ENCODE measurements around the gene RYK.
A peak's percentile ranks its signal among the peaks of the same experiment; 100 is the strongest.
"Not testable (repeated sequence)": the region's sequence is repeated elsewhere in the genome, so short reads cannot be mapped to it uniquely, and the experiment has no call there.

RYK gene

GRCh38 chr3:134250717-134251220 is at the start of gene RYK:
TSS of gene RYK (minus strand) at chr3:134250859. CDS start at chr3:134250654, 205 bp downstream.
- peak; percentile 84 for DNase-seq (ENCODE audit: low spot score)

GRCh38 chr3:134299888-134300206 is 49.2 kb upstream of the RYK start:
- no peak for DNase-seq (ENCODE audit: low spot score)

DNA sequence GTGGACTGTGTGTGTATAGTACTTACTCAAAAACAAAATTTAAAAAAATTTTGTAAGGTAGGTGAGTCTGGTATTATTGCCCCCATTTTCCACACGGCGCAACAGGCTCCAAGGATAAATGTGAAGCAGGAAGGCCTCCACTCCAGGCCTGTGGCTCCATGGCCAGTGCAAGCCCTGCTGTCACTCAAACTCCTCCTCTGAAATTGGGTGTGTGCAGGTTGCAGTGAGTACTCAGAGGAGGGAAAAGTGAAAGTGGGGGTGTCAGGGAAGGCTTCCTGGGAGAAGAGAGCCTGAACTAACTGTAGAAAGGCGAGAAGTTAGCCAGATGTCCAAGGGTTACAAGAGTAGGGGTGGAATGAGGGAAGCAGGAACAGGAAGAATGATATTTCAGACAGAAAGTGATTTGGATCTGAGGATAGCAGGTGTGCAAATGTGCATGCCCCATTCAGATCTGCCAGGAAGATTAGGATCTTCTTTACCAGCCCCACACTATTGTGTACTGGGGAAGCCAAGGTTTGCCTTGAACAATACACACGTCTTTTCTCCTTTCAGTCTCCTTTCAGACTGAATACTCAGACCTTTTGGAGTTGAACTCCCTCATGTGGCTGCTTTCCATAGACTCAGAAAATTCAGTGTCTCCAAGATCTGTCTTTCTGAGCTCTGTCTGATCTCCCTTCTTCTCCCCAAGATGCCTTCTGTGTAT is 48.7 kb upstream of the RYK start:
- DNase-seq (ENCODE audit: low spot score) = peak; percentile 14

- DNase-seq (ENCODE audit: low spot score) = no peak
These were observed 47.6 kb upstream of the RYK start for GRCh38 chr3:134298249-134298648.

DNA sequence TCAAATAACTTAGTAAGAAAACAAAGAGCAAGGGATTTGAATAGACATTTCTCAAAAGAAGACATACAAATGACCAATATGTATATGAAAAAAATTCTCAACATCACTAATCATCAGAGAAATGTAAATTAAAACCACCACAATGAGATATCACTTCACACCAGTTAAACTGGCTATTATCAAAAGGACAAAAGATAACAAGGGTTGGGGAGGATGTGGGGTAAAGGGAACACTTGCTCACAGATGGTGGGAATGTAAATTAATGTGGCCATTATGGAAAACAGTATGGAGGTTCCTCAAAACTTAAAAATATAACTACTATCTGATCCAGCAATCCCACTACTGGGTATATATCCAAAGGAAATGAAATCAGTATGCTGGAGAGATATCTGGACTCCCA is 46.0 kb upstream of the RYK start:
- no peak for DNase-seq (ENCODE audit: low spot score)

- no peak for DNase-seq (ENCODE audit: low spot score)
These were observed 45.3 kb upstream of the RYK start for GRCh38 chr3:134295930-134296329.

GRCh38 chr3:134294302-134295280 is 43.9 kb upstream of the RYK start:
- DNase-seq (ENCODE audit: low spot score) = no peak

DNA sequence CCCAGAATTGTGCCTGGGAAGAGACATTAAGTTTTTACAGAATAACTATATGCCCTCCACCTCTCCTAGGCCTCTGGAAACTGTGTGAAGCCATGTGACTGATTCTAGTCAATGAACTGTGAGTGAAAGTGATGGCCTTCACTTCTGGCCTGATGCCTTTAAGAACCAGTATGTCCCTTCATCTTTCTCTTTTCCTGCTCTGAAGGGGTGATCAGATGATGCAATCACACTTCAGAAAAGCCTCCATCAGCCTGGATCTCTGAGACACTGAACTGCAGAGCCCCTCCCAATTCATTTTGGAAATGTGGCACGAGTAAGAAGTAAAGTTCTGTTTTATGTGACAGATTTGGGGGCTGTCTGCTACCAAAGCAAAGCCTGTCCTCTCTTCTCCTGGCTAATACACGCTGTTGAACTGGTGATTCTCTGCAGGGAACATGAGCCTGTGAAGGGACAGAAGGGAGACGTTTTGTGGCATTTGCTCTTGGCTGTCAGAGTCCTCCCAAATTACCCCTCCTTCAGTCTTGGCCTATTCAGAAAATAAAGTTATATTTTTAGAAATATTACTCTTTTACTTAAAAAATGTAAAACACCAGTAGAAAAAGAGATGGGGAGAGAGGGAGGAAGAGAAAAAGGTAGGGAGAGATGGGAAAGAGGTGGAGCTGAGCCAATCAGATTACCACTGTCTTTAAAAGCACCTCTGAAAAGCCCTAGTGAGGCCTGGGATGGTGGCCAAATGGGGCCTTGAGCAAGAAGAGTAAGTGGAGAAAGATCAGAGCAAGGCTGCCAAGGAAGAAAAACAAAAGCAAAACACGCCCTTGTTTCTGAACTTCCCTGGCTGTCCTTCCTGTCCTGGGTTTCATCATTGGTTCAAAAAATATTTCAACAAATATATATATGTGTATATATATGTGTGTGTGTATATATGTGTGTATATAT is 40.9 kb upstream of the RYK start:
- DNase-seq (ENCODE audit: low spot score) = no peak

- no peak for DNase-seq (ENCODE audit: low spot score)
These were observed 36.9 kb upstream of the RYK start for GRCh38 chr3:134287512-134287911.

DNA sequence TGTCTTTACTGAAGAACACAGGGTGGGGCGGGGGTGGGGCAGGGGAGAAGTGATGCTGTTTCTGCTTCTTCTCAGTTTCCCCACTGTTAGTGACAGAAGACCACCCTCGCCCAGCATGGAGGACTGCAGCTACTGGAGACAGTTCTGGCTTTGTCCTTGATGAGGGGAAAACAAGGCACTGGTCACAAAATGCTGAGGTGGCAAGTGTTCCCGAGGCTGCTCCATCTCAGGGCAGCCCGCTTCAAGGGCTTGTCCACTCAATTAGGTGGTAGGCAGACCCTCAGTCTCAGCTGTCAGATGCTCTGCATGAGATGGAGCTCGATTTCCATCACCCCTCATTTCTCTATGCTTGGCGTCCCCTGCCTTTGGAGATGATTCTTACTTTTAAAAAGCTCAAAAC is 33.8 kb upstream of the RYK start:
- DNase-seq (ENCODE audit: low spot score) = no peak

- DNase-seq (ENCODE audit: low spot score) = no peak
These were observed 32.0 kb upstream of the RYK start for GRCh38 chr3:134282659-134283047.

GRCh38 chr3:134281912-134282658 is 31.4 kb upstream of the RYK start:
- no peak for DNase-seq (ENCODE audit: low spot score)

GRCh38 chr3:134279466-134279865 is 28.8 kb upstream of the RYK start:
- DNase-seq (ENCODE audit: low spot score) = no peak

- no peak for DNase-seq (ENCODE audit: low spot score)
These were observed 26.5 kb upstream of the RYK start for GRCh38 chr3:134277066-134277660.

- no peak for DNase-seq (ENCODE audit: low spot score)
These were observed 25.4 kb upstream of the RYK start for GRCh38 chr3:134276086-134276485.

GRCh38 chr3:134275110-134275509 is 24.5 kb upstream of the RYK start:
- DNase-seq (ENCODE audit: low spot score) = not testable (repeated sequence)

DNA sequence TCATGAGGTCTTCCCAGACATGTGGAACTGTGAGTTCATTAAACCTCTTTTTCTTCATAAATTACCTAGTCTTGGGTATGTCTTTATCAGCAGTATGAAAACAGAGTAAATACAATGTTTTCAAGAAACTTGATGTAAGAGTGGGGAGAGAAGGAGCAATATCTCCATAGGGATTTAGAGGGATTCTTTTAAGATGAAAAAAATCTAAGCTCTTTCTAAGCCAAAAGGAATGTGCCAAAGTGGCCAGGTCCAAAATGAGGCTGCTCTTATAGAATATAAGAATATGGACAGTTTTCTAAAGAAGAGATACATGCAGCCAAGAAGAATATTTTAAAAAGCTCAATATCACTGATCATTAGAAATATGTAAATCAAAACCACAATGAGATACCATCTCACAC is 23.9 kb upstream of the RYK start:
- no peak for DNase-seq (ENCODE audit: low spot score)

DNA sequence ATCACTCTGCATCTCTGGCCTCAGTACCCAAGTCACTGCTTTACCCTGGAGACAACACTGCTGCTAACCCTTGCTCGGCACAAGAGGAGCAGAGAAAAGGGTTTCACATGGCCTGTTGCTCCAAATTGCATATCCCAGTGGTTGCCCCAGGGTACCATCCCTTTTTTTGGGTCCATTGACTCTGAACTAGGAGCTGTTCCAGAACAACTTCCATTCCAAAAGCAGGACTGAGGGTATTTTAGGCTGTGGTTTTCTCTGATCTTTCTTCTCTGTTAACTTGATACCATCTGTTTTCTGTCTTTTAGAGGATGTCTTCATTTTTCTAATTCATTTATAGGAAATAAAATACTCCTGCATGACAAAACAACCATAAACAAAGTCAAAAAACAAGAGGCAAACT is 17.3 kb upstream of the RYK start:
- no peak for DNase-seq (ENCODE audit: low spot score)

- no peak for DNase-seq (ENCODE audit: low spot score)
These were observed 10.3 kb upstream of the RYK start for GRCh38 chr3:134260987-134261386.

GRCh38 chr3:134258761-134259347 is 8.2 kb upstream of the RYK start:
- DNase-seq (ENCODE audit: low spot score) = no peak

- peak; percentile 47 for DNase-seq (ENCODE audit: low spot score)
These were observed 4.7 kb upstream of the RYK start for GRCh38 chr3:134255404-134255803.

All from NAMALWA (cell line).